ENCODE measurements around the gene PMPCA.

The PMPCA gene

DNA sequence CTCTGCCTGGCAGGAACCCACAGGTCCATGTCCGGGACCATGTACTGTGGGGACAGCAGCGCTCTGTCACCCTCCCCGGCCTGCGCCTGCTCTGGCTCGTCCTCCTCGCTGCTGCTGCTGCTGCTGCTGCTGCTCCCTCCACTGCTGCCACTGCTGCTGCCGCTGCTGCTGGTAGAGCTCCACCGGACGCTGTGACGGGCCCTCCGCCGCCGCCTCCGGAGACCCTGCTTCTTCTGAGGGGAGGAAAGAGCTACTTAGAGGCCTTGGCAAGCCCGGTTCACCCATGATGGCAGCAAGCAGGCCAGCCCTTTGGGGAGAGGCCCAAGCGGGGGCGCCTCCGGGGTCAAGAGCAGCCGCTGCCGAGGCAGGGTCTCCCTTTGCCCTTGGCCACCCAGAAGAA is 27.0 kb upstream of the PMPCA start:
- H3K36me3 ChIP-seq (ENCODE audit: control insufficient read depth in 2 of 2, insufficient read depth in 1 of 2, low read length in 2 of 2), result peaks cover 13 to 95% of the 10 kb centered on the region in 2 experiments
- H3K27ac ChIP-seq (ENCODE audit: extremely low read depth, low read depth, low read length), result no peak overlapping the region
- no peaks in the 10 kb centered on the region for H3K4me1 ChIP-seq (ENCODE audit: control insufficient read depth, insufficient read depth, low read length)
- no peak overlapping the region for H3K4me3 ChIP-seq (ENCODE audit: low read depth, low read length)
- CTCF ChIA-PET, result no interaction called here
- POLR2A ChIA-PET, result no interaction called here
- TF ChIP-seq REPIN1 (tag by site-specific recombination; IDR thresholded peaks at IDR 0.05; ENCODE audit: low read depth) (no peak), ZNF366 (tag by site-specific recombination; conservative IDR thresholded peaks at IDR 0.05) (no peak), ZNF514 (tag by site-specific recombination; IDR thresholded peaks at IDR 0.05) (no peak)
- TF ChIP-seq, protein P1, sequence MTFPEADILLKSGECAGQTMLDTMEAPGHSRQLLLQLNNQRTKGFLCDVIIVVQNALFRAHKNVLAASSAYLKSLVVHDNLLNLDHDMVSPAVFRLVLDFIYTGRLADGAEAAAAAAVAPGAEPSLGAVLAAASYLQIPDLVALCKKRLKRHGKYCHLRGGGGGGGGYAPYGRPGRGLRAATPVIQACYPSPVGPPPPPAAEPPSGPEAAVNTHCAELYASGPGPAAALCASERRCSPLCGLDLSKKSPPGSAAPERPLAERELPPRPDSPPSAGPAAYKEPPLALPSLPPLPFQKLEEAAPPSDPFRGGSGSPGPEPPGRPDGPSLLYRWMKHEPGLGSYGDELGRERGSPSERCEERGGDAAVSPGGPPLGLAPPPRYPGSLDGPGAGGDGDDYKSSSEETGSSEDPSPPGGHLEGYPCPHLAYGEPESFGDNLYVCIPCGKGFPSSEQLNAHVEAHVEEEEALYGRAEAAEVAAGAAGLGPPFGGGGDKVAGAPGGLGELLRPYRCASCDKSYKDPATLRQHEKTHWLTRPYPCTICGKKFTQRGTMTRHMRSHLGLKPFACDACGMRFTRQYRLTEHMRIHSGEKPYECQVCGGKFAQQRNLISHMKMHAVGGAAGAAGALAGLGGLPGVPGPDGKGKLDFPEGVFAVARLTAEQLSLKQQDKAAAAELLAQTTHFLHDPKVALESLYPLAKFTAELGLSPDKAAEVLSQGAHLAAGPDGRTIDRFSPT (tag by site-specific recombination; IDR thresholded peaks at IDR 0.05), result no peak
- H3K9me3 ChIP-seq (ENCODE audit: control insufficient read depth, insufficient read depth, low read depth, low read length), result no peaks in the 10 kb centered on the region

DNA sequence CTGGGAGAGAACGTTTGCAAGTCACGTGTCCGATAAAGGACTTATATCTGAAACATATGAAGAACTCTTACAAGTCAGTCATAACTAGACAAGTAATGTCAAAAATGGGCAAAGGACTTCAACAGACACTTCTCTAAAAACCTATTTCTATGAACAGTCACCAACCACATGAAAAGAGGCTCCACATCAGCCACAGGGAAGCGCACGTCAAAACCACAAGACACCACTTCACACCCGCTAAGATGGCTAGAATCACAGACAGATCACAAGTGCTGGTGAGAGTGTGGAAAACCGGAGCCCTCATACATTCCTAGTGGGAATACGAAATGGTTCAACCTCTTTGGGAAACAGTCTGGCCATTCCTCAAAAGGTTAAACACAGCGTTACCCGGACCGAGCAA is 25.4 kb upstream of the PMPCA start:
- TF ChIP-seq ZNF394 (tag by site-specific recombination; IDR thresholded peaks at IDR 0.05; ENCODE audit: borderline replicate concordance) (no peak), RBAK (tag by site-specific recombination; IDR thresholded peaks at IDR 0.05) (no peak), ZNF184 (tag by site-specific recombination; IDR thresholded peaks at IDR 0.05) (no peak), ZNF658 (tag by site-specific recombination; IDR thresholded peaks at IDR 0.05) (no peak), WT1 (tag by site-specific recombination; IDR thresholded peaks at IDR 0.05) (no peak), ZNF157 (tag by site-specific recombination; IDR thresholded peaks at IDR 0.05) (no peak), ZNF174 (tag by site-specific recombination; IDR thresholded peaks at IDR 0.05) (no peak), ZBTB20 (tag by site-specific recombination; IDR thresholded peaks at IDR 0.05) (no peak), KLF16 (tag by site-specific recombination; IDR thresholded peaks at IDR 0.05) (no peak), ZNF843 (tag by site-specific recombination; IDR thresholded peaks at IDR 0.05) (no peak), ZNF391 (tag by site-specific recombination; IDR thresholded peaks at IDR 0.05; ENCODE audit: borderline replicate concordance, low read depth) (no peak), ZNF626 (tag by site-specific recombination; IDR thresholded peaks at IDR 0.05) (no peak), ZNF2 (tag by site-specific recombination; IDR thresholded peaks at IDR 0.05) (no peak), ZBTB8A (tag by site-specific recombination; IDR thresholded peaks at IDR 0.05) (no peak), MZF1 (tag by site-specific recombination; IDR thresholded peaks at IDR 0.05; ENCODE audit: borderline replicate concordance) (no peak), ZNF654 (tag by site-specific recombination; IDR thresholded peaks at IDR 0.05; ENCODE audit: low read depth) (no peak), ZNF423 (tag by site-specific recombination; IDR thresholded peaks at IDR 0.05) (no peak)
- TF ChIP-seq, protein P2, sequence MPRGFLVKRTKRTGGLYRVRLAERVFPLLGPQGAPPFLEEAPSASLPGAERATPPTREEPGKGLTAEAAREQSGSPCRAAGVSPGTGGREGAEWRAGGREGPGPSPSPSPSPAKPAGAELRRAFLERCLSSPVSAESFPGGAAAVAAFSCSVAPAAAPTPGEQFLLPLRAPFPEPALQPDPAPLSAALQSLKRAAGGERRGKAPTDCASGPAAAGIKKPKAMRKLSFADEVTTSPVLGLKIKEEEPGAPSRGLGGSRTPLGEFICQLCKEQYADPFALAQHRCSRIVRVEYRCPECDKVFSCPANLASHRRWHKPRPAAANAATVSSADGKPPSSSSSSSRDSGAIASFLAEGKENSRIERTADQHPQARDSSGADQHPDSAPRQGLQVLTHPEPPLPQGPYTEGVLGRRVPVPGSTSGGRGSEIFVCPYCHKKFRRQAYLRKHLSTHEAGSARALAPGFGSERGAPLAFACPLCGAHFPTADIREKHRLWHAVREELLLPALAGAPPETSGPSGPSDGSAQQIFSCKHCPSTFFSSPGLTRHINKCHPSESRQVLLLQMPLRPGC (tag by site-specific recombination; IDR thresholded peaks at IDR 0.05), result no peak
- CTCF ChIA-PET, result interaction anchor here (2.1 kb wide), 1 partner anchor 11 kb away, joined by 10 read pairs; the partner anchor contains the start of gene CARD9
- POLR2A ChIA-PET, result interaction anchor here (0.5 to 1.2 kb wide), 3 partner anchors 11 to 93 kb away, joined by 3 to 4 read pairs (median 3); partner anchors contain the start of gene CARD9
- Histone ChIP-seq H3K4me1 (ENCODE audit: control insufficient read depth, insufficient read depth, low read length) (no peaks in the 10 kb centered on the region), H3K9me3 (ENCODE audit: control insufficient read depth, insufficient read depth, low read depth, low read length) (no peaks in the 10 kb centered on the region), H3K27ac (ENCODE audit: extremely low read depth, low read depth, low read length) (no peak overlapping the region), H3K4me3 (ENCODE audit: low read depth, low read length) (no peak overlapping the region), H3K36me3 (ENCODE audit: control insufficient read depth in 2 of 2, insufficient read depth in 1 of 2, low read length in 2 of 2) (peaks cover 13 to 97% of the 10 kb centered on the region in 2 experiments)
